DMS53 (cell line): ENCODE measurements around the gene KCNIP2.

Source experiments
- DNase-seq: peaks from one replicate; lab custom pipeline; 2025; lab: John Stamatoyannopoulos, UW

The KCNIP2 gene

DNA sequence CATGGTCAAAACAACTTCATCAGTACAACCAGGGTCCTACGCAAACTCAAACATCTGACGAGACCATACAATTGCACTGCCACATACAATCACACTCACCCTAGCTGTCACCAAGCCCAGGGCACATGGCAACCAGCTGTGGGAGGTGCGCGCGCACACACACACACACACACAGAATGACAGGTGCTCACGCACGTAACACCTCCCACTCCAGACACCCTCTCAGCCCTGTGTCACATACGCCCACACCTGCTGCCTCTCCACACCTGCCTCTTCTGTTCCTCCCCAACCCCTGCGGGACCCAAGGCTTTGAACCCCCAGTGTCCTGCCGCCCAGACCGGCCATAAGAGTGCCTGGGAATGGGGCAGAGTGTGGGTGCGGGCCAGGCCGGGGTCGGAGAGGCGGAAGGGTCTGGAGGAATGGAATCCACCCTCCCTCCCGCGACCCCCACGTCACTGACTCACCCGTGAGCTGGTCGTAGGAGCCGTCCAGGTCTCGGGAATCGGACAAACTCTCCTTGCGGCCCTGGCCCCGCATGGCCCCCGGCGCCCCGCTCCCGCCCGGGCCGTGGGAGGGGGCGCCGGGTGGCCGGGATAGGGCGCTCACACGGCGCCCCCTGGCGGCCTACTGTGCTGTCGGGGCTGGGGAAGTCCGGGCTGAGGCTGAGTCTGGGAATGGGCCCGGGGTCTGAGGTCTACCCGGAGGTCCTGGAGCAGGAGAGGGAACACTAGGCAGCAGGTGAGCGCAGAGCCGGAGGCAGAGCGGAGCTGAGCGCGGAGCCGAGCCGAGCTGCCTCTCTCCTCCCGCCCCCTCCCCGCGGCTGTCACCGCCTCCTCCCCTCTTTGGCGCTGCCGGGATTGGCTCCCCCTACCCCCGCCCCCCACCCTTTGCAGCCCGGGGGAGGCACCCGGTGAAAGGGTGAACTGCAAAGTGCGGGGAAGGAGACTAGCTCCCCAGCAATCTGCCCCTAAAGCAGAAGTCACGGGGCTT is at the start of gene KCNIP2:
KCNIP2 (minus strand) TSS at position 769 of the 990 bp plus-strand sequence; CDS start at position 537, 232 bp downstream.
- DNase-seq = peak; percentile 95

DNA sequence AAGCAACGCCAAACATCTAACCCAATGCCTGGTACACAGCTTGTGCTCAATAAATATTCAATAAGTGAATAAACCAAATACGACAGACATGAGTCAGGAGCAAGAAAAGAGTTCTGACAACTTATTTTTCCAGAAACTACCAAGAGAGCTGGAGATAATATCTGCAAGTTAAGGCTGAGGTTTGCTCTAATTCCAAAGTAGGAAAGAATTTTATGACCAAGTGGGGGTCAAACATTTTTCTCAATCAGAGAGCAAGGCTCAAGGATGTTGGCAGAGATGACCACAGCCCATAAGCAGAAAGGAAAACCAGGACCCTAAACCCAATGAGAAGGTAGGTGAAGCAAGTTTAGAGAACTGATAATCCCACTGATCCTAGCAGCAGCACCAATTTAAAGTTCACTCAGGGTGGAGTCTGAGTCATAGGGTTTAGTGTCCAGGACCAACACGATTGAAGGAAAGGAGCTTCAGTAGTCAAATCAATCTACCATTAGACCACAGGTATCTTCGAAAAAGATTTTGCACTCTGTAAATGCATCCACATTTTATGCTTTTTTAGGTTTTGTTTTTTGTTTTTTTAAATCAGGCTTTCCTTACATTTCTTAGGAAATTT is 49.3 kb upstream of the KCNIP2 start:
- DNase-seq = no peak

- DNase-seq = peak; percentile 85
Measured at GRCh38 chr10:101889256-101890210, 45.9 kb upstream of the KCNIP2 start.

- DNase-seq = no peak
Measured at GRCh38 chr10:101888251-101888949, 44.8 kb upstream of the KCNIP2 start.

DNA sequence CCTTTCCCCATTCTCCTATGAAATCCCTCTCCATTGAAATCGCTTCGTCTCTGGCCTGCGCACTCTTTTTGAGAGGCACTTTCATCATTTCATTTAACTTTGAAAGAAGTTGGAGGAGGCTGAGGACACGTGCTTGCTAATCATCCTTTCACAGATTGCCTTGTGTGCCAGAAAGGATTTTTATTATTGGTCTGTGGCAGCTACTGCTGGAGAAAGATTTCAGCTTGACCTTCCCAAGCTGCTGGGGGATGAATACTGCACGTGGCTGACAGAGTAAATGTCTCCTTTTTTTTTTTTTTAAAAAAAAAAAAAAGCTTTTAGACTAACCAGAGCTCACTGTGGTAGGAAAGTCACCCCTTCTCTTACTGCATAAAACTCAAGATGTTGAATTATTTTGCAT is 44.2 kb upstream of the KCNIP2 start:
- DNase-seq = no peak

DNA sequence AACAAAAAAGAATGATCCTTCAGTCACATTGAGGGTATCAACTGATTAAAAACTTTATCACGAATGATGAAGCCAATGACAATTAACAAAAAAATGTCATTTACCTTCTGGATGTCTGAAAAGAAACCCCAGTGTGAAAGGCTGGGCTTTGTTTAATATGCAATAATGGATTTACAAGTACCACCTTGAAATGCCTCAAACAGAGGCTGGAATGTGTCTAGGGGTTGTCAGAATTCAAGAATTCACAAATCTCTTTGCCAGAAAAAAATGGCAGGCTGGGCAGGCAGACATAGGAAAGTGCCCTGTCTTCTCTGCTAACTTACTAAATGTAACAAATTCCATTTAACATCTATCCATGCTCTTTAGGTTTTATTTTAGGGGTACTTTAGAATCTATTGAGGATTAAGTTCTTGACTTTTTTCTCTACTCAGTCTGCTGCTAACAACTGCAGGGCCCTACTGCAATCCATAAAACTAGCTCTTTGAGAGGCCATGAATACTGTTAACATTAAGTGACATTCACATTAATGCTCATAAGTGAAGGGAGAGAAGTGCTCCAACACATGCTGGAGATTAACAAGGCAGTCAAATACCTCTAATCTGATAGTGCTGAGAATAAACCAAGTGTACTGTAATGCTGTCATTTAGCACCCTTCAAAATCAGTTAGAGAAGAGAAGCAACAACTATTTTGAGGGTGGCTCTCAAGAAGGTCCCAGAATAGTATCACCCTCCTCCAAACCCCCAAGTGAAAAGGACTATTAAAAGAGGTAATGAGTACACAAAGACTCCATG is 43.1 kb upstream of the KCNIP2 start:
- DNase-seq = no peak

DNA sequence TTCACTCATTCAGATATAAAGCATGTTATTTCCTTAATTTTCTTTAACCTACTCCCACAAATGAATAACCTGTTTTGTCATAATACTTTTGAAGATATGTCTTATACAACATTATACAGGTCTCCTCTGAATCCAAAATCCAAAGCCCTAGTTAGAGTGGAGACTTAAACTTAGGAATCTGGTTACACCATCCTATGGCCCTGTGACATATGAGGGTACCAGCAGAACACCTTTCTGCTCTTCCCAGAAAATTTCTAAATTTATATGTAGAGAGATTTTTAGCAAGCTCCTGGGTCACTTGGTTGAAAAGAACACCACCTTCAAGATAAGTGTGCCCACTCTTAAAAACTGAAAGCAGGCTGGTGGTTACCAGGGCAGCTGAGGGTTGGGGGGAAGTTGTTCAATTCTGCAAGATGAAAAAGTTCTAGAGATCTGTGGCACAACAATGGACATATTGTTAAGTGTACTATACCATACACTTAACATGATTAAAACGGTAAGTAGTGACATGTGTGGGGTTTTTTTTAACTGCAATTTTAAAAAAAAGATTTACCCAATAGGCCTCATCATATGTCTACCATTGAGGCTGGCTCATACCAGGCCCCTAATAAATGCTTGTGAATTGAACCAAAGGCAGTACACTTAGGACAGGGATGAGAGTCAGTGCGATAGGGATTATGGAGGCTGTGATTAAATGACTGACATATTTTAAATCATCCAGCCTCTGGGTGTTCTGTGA is 37.6 kb upstream of the KCNIP2 start:
- DNase-seq = no peak

DNA sequence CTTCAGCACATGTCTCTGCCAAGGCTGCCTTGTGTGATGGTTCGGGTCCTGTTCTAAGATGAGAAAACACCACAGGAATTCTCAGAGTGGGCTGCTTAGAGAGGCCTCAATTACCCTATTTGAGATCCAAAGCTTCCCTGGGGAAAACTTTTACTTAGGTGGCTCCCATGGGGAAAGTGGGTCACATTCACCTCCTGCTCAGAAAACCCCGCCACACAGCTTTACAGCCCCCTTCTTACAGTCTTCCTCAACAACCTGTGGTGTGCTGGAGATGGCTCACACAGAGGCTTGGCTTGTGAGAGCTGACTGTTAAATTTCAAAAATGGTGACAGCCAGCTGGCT is 36.6 kb upstream of the KCNIP2 start:
- DNase-seq = no peak

GRCh38 chr10:101879456-101880231 is 36.0 kb upstream of the KCNIP2 start:
- no peak for DNase-seq

GRCh38 chr10:101878869-101879268 is 35.3 kb upstream of the KCNIP2 start:
- DNase-seq = no peak

DNA sequence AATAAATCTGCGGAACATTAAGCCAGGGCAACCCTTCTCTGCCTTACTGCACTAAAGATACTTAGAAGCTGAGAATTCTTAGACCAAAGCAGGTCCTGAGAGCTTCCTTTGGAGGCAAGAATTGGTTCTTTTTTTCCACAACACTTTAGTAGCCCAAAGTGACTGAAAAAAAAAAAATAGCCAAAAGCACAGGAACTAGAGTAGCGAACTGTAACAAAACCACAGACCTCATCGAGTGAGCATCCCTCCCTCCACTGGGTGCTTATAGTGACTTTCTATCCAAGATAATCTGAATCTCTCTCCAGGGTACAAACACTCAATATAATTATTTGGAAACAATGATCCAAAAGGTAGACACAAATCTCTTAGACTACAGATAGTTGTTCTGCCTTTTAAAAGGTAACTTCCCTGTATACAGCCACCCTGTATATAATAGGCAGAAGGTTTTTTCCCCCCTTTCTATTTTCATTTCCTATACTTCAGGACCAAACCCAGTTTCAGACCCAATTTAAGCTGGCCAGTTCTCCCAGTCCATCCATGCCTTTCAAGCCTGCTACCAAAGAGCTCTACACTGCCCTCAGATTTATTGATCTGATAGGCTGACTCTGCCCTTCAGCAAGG is 31.6 kb upstream of the KCNIP2 start:
- no peak for DNase-seq

- no peak for DNase-seq
Measured at GRCh38 chr10:101874252-101874651, 30.7 kb upstream of the KCNIP2 start.

DNA sequence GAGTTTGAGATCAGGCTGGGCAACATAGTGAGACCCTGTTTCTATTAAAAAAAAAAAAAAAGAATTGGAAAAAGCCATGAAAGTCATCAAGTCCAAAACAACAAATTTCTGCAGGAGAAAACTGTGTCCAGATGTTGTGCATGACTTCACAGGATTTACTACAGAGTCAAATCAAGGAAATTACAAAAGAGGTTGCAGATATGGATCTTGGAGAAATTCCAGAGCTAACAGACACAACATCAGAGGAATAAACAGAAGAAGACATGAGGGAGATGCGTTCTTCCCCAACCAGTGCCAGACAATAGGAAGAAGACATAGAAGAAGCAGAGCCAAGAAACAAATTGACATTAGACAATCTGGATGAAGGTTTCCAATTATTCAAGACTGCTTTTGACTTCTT is 24.3 kb upstream of the KCNIP2 start:
- no peak for DNase-seq

DNA sequence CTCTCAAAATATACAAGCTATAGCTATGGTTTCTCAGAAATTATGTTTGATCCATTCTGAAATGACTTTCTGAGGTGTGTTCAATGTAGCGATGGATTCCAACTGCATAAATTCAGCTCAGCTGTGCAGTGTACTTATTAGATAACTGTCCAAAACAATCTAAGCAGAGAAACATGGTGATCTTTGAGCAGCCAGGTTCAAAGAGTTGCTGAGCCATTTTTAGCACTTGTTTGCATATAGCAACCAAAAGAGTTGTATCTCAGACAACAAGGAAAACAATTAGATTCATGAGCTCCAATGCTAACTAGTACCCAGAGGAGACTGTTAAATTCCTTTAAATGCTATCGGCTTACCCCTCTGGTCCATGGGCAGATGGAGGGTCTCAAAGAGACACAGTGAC is 15.9 kb upstream of the KCNIP2 start:
- DNase-seq = no peak

GRCh38 chr10:101858723-101859500 is 15.3 kb upstream of the KCNIP2 start:
- no peak for DNase-seq

- DNase-seq = no peak
Measured at GRCh38 chr10:101857802-101858476, 14.3 kb upstream of the KCNIP2 start.

GRCh38 chr10:101856626-101857025 is 13.0 kb upstream of the KCNIP2 start:
- DNase-seq = no peak
